AG09319 (cell line): ENCODE measurements around the gene DLG1.

Experiments used
- DNase-seq: peaks from one replicate; pipeline ENCODE4 v3.0.0-alpha.2; 2010; ENCODE audit warnings: low read depth; ENCODE audit errors: extremely low read depth
- CTCF ChIP-seq: IDR thresholded peaks from 2 replicates; pipeline ENCODE4 v1.5.1; 2011; ENCODE audit warnings: low read depth, mild to moderate bottlenecking, inconsistent platforms, low read length, moderate library complexity

DLG1 gene

GRCh38 chr3:197209366-197210260 is 88.8 kb downstream of the DLG1 start:
- TF ChIP-seq CTCF: no peak
- DNase-seq: no peak

- TF ChIP-seq CTCF: no peak
- no peak for DNase-seq
Observed at GRCh38 chr3:197206913-197207312, 91.5 kb downstream of the DLG1 start.

- DNase-seq: no peak
- TF ChIP-seq CTCF: no peak
Observed at GRCh38 chr3:197205675-197206074, 92.7 kb downstream of the DLG1 start.

- TF ChIP-seq CTCF: no peak
- no peak for DNase-seq
Observed at GRCh38 chr3:197205265-197205664, 93.1 kb downstream of the DLG1 start.

- DNase-seq: no peak
- TF ChIP-seq CTCF: no peak
Observed at GRCh38 chr3:197204736-197205135, 93.7 kb downstream of the DLG1 start.

GRCh38 chr3:197203714-197204146 is 94.7 kb downstream of the DLG1 start:
- TF ChIP-seq CTCF: no peak
- DNase-seq: no peak

- TF ChIP-seq CTCF: no peak
- no peak for DNase-seq
Observed at GRCh38 chr3:197202694-197203093, 95.7 kb downstream of the DLG1 start.
